K562 (cell line): ENCODE measurements around the gene RBM17. TPM values are rescaled to one million over a fixed set of nuclear protein-coding genes. Genes with fewer than 3 reads are reported as not detected.

Experiments
- ATF7 ChIP-seq: fragments of 450-650 bp; IDR thresholded peaks from 2 replicates; pipeline ENCODE4 v1.7.1; 2014; ENCODE audit warnings: mild to moderate bottlenecking, moderate library complexity
- CHD2 ChIP-seq: IDR thresholded peaks from 2 replicates; pipeline ENCODE4 v1.6.1; 2011; ENCODE audit warnings: low read depth, low read length
- ELF1 ChIP-seq: fragments of 200-800 bp; sonication (Bioruptor generic); IDR thresholded peaks from 2 replicates; pipeline ENCODE4 v1.6.1; 2016; ENCODE audit warnings: missing genetic modification characterization, missing compliant biosample characterization
- ELF2 ChIP-seq: fragments of 250-450 bp; sonication (Bioruptor Pico); IDR thresholded peaks from 2 replicates; pipeline ENCODE4 v1.5.0; 2021; ENCODE audit warnings: mild to moderate bottlenecking
- KLF10 ChIP-seq: fragments of 250-450 bp; sonication (Bioruptor Pico); IDR thresholded peaks from 2 replicates; pipeline ENCODE4 v1.6.1; 2021; ENCODE audit warnings: matching md5 sums
- MXI1 ChIP-seq: IDR thresholded peaks from 2 replicates; pipeline ENCODE4 v1.6.1; 2011; ENCODE audit warnings: low read depth, mild to moderate bottlenecking, improper control_type of control experiment, low read length
- NFRKB ChIP-seq: fragments of 450-650 bp; IDR thresholded peaks from 2 replicates; pipeline ENCODE4 v1.6.1; 2016; ENCODE audit warnings: low read depth
- NR2C1 ChIP-seq, 2 experiments: fragments of 450-650 bp; IDR thresholded peaks; 2 replicates each; pipeline ENCODE4 v1.6.1; 2017; ENCODE audit warnings: mild to moderate bottlenecking in 2 of 2, antibody characterized with exemption in 1 of 2, inconsistent platforms in 1 of 2, missing compliant biosample characterization in 1 of 2, missing genetic modification characterization in 1 of 2
- NRF1 ChIP-seq, 2 experiments: fragments of 450-650 bp; IDR thresholded peaks in 1 of 2; conservative IDR thresholded peaks in 1 of 2; 2 replicates each; pipeline ENCODE4 v1.6.1; 2014; ENCODE audit warnings: mild to moderate bottlenecking in 2 of 2
- PRPF4 ChIP-seq: fragments of 200-400 bp; formaldehyde crosslinking; IDR thresholded peaks from one replicate; pipeline ENCODE4 v1.6.1; 2017; ENCODE audit warnings: low read length, low read depth, mild to moderate bottlenecking; ENCODE audit not compliant: insufficient read depth, poor library complexity, severe bottlenecking
- SRSF1 ChIP-seq: fragments of 200-400 bp; formaldehyde crosslinking; IDR thresholded peaks from 2 replicates; pipeline ENCODE4 v1.6.1; 2017; ENCODE audit warnings: mild to moderate bottlenecking, low read depth, low read length, moderate library complexity
- TAF7 ChIP-seq: fragments of 450-650 bp; IDR thresholded peaks from 2 replicates; pipeline ENCODE4 v1.6.1; 2016; ENCODE audit warnings: missing genetic modification characterization, missing compliant biosample characterization
- TARDBP ChIP-seq: fragments of 450-650 bp; IDR thresholded peaks from 2 replicates; pipeline ENCODE4 v1.6.1; 2016
- TGIF2 ChIP-seq: sonication (generic); formaldehyde crosslinking; IDR thresholded peaks from 2 replicates; pipeline ENCODE4 v1.8.1; 2022; ENCODE audit warnings: mild to moderate bottlenecking, missing genetic modification reagents, moderate library complexity
- ZC3H4 ChIP-seq: sonication (generic); formaldehyde crosslinking; IDR thresholded peaks from 2 replicates; pipeline ENCODE4 v1.9.0; 2021; ENCODE audit warnings: missing genetic modification reagents, borderline replicate concordance
- ZNF133 ChIP-seq: fragments of 250-450 bp; sonication (Bioruptor Pico); IDR thresholded peaks from 2 replicates; pipeline ENCODE4 v1.4.0; 2020; ENCODE audit warnings: mild to moderate bottlenecking
- ZNF3 ChIP-seq: fragments of 250-450 bp; sonication (Bioruptor Pico); IDR thresholded peaks from 2 replicates; pipeline ENCODE4 v1.5.0; 2021; ENCODE audit warnings: mild to moderate bottlenecking, moderate library complexity
- ZSCAN29 ChIP-seq: fragments of 450-650 bp; IDR thresholded peaks from 2 replicates; pipeline ENCODE4 v1.6.1; 2017
- polyA plus RNA-seq, 8 experiments: library from polyadenylated mRNA; depleted of rRNA in 4 of 8; stranded (reverse) in 5 of 8; unstranded in 3 of 8; fragments of >200 nt; fragmentation: Nextera tagmentation in 2 of 8; fragmentation: Illumina TruSeq in 1 of 8; extraction: Ambion mirVana in 2 of 8; extraction: Trizol in 1 of 8; gene quantifications; 2 replicates each; pipeline versions ENCODE4 v1.2.1 to v1.2.3, GENCODE V29; 2011 to 2014; ENCODE audit warnings: inconsistent platforms in 1 of 8, missing spikeins in 1 of 8
- total RNA-seq, 7 experiments: library from RNA; depleted of rRNA in 6 of 7; stranded (reverse); fragments of >200 nt in 6 of 7; fragmentation: Illumina TruSeq in 2 of 7; extraction: Trizol in 2 of 7; gene quantifications; 2 replicates each; pipeline versions ENCODE4 v1.2.1 to v1.2.3, GENCODE V29; 2011 to 2021; ENCODE audit warnings: low replicate concordance in 1 of 7
- TF ChIP-seq, protein P1 (sequence below), 2 experiments: fragments of 450-650 bp in 1 of 2; sonication (generic) in 1 of 2; formaldehyde crosslinking in 1 of 2; IDR thresholded peaks; 2 replicates each; pipeline versions ENCODE4 v1.7.1 to v1.9.0; 2016 to 2022; ENCODE audit warnings: inconsistent platforms in 1 of 2, mild to moderate bottlenecking in 1 of 2, missing genetic modification reagents in 1 of 2
- TF ChIP-seq, protein P2 (sequence below), 2 experiments: fragments of 450-650 bp; conservative IDR thresholded peaks; 2 replicates each; pipeline ENCODE4 v1.6.1; 2017; ENCODE audit warnings: mild to moderate bottlenecking in 2 of 2, moderate library complexity in 2 of 2

Gene RBM17
- total and polyA plus RNA-seq, 9 of the 15 experiments (the other 6 are each of a cell fraction or from before 2014, with no cell fraction given), result 23.6 to 217 (median 124) TPM

DNA sequence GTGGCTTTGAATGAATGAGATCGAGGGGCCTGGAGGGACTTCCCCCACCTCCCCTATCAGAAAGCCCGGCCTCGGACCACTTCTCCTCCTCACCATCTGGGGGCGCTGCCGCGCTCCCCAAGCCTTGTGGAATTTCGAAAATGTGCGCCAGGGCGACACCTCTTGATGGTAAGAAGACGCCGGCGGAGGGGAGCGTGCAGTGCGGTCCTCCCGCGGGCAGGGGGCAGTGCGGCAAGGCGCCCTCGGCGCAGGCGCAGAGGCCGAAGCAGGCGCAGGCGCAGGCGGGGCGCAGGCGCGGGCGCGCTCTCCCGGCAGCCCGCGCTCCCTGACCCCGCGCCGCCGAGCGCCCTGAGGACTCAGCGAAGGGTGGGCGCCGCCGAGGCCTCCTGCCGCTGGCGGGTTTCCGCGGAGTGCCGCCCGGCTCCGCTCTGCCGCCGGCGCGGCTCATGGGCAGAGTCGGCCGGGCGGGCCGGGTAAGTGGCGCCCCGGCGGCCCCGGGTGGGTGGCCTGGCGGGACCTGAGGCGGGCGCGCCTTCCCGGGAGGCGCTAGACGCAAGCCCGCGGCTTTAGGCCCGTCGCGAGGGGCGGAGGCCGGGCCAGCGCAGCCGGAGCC lies at the start of gene RBM17 (continued):
- TF ChIP-seq CHD2 (no peak), ATF7 (peak; percentile 82), TGIF2 (CRISPR knock-in tag) (no peak), ZNF133 (CRISPR knock-in tag) (no peak), NR2C1 (IDR thresholded peaks at IDR 0.05) (peak; percentile 40; the same call in 1 of the 2 replicates), NR2C1 (tag; IDR thresholded peaks at IDR 0.05) (no peak), TARDBP (no peak), TAF7 (no peak), SRSF1 (no peak), NFRKB (no peak), NRF1 (conservative IDR thresholded peaks at IDR 0.05 in 1 of 2, IDR thresholded peaks at IDR 0.05 in 1 of 2) (peak; percentile 94 to 96), ZSCAN29 (no peak), MXI1 (no peak), ELF1 (tag) (no peak), PRPF4 (no peak), ZNF3 (CRISPR knock-in tag) (no peak), KLF10 (no peak), ELF2 (CRISPR knock-in tag) (no peak), ZC3H4 (CRISPR knock-in tag) (no peak)
- TF ChIP-seq, protein P1, sequence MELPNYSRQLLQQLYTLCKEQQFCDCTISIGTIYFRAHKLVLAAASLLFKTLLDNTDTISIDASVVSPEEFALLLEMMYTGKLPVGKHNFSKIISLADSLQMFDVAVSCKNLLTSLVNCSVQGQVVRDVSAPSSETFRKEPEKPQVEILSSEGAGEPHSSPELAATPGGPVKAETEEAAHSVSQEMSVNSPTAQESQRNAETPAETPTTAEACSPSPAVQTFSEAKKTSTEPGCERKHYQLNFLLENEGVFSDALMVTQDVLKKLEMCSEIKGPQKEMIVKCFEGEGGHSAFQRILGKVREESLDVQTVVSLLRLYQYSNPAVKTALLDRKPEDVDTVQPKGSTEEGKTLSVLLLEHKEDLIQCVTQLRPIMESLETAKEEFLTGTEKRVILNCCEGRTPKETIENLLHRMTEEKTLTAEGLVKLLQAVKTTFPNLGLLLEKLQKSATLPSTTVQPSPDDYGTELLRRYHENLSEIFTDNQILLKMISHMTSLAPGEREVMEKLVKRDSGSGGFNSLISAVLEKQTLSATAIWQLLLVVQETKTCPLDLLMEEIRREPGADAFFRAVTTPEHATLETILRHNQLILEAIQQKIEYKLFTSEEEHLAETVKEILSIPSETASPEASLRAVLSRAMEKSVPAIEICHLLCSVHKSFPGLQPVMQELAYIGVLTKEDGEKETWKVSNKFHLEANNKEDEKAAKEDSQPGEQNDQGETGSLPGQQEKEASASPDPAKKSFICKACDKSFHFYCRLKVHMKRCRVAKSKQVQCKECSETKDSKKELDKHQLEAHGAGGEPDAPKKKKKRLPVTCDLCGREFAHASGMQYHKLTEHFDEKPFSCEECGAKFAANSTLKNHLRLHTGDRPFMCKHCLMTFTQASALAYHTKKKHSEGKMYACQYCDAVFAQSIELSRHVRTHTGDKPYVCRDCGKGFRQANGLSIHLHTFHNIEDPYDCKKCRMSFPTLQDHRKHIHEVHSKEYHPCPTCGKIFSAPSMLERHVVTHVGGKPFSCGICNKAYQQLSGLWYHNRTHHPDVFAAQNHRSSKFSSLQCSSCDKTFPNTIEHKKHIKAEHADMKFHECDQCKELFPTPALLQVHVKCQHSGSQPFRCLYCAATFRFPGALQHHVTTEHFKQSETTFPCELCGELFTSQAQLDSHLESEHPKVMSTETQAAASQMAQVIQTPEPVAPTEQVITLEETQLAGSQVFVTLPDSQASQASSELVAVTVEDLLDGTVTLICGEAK (IDR thresholded peaks at IDR 0.05), result no peak
- TF ChIP-seq, protein P1 (CRISPR knock-in tag; IDR thresholded peaks at IDR 0.05), result no peak
- TF ChIP-seq, protein P2, sequence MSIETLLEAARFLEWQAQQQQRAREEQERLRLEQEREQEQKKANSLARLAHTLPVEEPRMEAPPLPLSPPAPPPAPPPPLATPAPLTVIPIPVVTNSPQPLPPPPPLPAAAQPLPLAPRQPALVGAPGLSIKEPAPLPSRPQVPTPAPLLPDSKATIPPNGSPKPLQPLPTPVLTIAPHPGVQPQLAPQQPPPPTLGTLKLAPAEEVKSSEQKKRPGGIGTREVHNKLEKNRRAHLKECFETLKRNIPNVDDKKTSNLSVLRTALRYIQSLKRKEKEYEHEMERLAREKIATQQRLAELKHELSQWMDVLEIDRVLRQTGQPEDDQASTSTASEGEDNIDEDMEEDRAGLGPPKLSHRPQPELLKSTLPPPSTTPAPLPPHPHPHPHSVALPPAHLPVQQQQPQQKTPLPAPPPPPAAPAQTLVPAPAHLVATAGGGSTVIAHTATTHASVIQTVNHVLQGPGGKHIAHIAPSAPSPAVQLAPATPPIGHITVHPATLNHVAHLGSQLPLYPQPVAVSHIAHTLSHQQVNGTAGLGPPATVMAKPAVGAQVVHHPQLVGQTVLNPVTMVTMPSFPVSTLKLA (conservative IDR thresholded peaks at IDR 0.05), result peak; percentile 57 to 70; a peak in 3 of 4 replicates
